Uterus (tissue), 2 donors: Measurements from ENCODE around the gene PRSS33.

Experiments
- CTCF ChIP-seq, 4 experiments: fragments of 200-600 bp in 2 of 4; fragments of 450-650 bp in 2 of 4; sonication (generic) in 2 of 4; IDR thresholded peaks; one replicate each; pipeline ENCODE4 v1.5.1; 2016 to 2019; ENCODE audit warnings: antibody characterized with exemption in 4 of 4, mild to moderate bottlenecking in 2 of 4, moderate library complexity in 1 of 4
- POLR2A ChIP-seq, 2 donors: fragments of 450-650 bp; IDR thresholded peaks; one replicate each; pipeline ENCODE4 v1.6.1; 2016; ENCODE audit warnings: antibody characterized with exemption in 2 of 2, mild to moderate bottlenecking in 1 of 2, moderate library complexity in 1 of 2

- TF ChIP-seq CTCF (IDR thresholded peaks at IDR 0.05) (no peak), POLR2A (IDR thresholded peaks at IDR 0.05) (no peak)
Observed at GRCh38 chr16:2822496-2822895, 35.1 kb upstream of the PRSS33 start.
